Measurements from ENCODE around the gene KLK14. TPM values are rescaled to one million over a fixed set of nuclear protein-coding genes. Genes with fewer than 3 reads are reported as not detected.

Gene KLK14
- total RNA-seq, 2 experiments from 2014 or later: 0.84 TPM; not detected in 1

DNA sequence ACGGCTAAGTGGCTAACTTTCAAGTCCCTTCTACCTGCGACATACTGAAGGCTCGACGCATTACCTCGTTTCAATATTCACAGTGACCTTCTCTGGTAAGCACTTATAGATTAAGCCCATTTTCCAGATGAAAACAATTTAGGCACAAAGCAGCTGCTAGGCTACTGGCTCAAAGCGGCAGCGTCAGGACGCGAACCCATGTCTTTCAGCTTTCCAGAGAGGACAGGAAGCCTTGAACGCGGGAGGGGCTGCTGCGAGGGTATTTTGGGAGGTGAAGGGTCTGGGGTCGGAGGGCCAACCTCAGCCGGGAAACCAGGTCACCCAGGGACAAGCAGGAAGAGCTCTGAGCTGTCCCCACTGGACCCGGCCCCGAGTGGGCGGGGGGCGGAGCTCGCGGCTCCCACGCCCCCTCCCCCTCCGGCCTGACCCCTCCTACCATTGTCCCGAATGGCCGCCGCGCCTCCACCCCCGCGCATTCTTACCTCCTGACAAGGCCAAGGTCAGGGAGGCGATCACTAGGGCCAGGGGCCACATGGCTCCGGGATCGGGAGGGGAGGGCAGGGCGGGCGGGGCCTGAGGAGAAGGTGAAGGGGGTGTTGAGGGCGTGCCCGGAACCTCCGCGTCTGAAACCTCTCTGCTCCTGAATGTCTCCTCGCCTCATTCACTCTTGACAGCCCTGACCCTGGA, 18.0 kb downstream of the KLK14 start, which contains the start of gene KLK13:
KLK13 (minus strand) TSS at position 559 of the 687 bp plus-strand sequence; CDS start at position 534, 25 bp downstream.
- Histone ChIP-seq H3K4me3 (ENCODE audit: low read depth, low read length, poor library complexity, severe bottlenecking) (no peak within 1 kb of the TSS), H3K9me3 (ENCODE audit: low read length) (no peaks in the 10 kb centered on the region), H3K4me2 (ENCODE audit: low read length) (no peak within 1 kb of the TSS), H2AFZ (ENCODE audit: low read length) (no peak within 1 kb of the TSS), H3K27ac (ENCODE audit: low read depth, low read length, poor library complexity, severe bottlenecking) (no peak within 1 kb of the TSS), H3K36me3 (ENCODE audit: insufficient read depth, low read length) (no peaks in the 10 kb centered on the region), H3K4me1 (ENCODE audit: insufficient read depth, low read length, poor library complexity, severe bottlenecking) (no peaks in the 10 kb centered on the region), H4K20me1 (ENCODE audit: insufficient read depth, low read length) (no peaks in the 10 kb centered on the region), H3K9me2 (ENCODE audit: insufficient read depth, low read length) (no peaks in the 10 kb centered on the region), H3K79me2 (ENCODE audit: insufficient read depth, low read depth, low read length) (no peaks in the 10 kb centered on the region)
- BruUV-seq (replicated peaks): no TSS peak
- intact Hi-C loops (cut with micrococcal nuclease; ENCODE audit: unreplicated experiment): no loop called here
- POLR2A ChIA-PET: no interaction called here
- CTCF ChIA-PET (ENCODE audit: unreplicated experiment): no interaction called here
- TF ChIP-seq EZH2phosphoT487 (IDR thresholded peaks at IDR 0.05; ENCODE audit: borderline replicate concordance, low read depth, low read length) (no peak), CTCF (conservative IDR thresholded peaks at IDR 0.05; ENCODE audit: low read length) (no peak)
- no peak for DNase-seq (ENCODE audit: low spot score)

DNA sequence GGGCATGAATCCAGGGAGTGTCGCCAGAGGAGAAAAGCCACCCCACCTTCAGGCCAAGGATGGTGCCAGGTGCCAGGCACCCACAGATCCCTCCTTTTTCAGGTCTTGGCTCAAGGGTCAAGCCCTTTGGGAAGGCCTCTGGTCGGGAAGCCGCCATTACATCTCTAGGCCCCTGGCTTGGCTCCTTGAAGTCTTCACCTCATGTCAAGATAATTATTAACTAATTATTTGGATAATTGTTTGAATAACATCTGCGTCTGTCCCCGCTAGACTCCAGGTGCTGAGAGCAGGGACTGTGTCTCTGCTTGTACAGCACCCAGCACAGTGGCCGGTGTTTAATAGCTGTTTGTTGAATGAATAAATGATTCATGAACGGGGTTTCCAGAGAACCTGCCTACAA, 19.0 kb downstream of the KLK14 start:
- POLR2A ChIA-PET: no interaction called here
- BruUV-seq (replicated peaks): no TSS peak

More for the DNA sequence above, 19.0 kb downstream of the KLK14 start:
- TF ChIP-seq EZH2phosphoT487 (IDR thresholded peaks at IDR 0.05; ENCODE audit: borderline replicate concordance, low read depth, low read length) (no peak), CTCF (conservative IDR thresholded peaks at IDR 0.05; ENCODE audit: low read length) (no peak)
- CTCF ChIA-PET (ENCODE audit: unreplicated experiment): no interaction called here
- Histone ChIP-seq H3K4me3 (ENCODE audit: low read depth, low read length, poor library complexity, severe bottlenecking) (no peak overlapping the region), H3K36me3 (ENCODE audit: insufficient read depth, low read length) (no peaks in the 10 kb centered on the region), H3K4me2 (ENCODE audit: low read length) (no peak overlapping the region), H3K4me1 (ENCODE audit: insufficient read depth, low read length, poor library complexity, severe bottlenecking) (no peaks in the 10 kb centered on the region), H3K9me2 (ENCODE audit: insufficient read depth, low read length) (no peaks in the 10 kb centered on the region), H4K20me1 (ENCODE audit: insufficient read depth, low read length) (no peaks in the 10 kb centered on the region), H2AFZ (ENCODE audit: low read length) (no peak overlapping the region), H3K9me3 (ENCODE audit: low read length) (no peaks in the 10 kb centered on the region), H3K27ac (ENCODE audit: low read depth, low read length, poor library complexity, severe bottlenecking) (no peak overlapping the region), H3K79me2 (ENCODE audit: insufficient read depth, low read depth, low read length) (no peaks in the 10 kb centered on the region)
- DNase-seq (ENCODE audit: low spot score): no peak
- intact Hi-C loops (cut with micrococcal nuclease; ENCODE audit: unreplicated experiment): no loop called here

Data from OCI-LY7 (cell line).